ENCODE data around the gene ADAMTSL3.

GRCh38 chr15:83978588-83978987 lies 324.7 kb downstream of the ADAMTSL3 start:
- TF ChIP-seq, protein P1, sequence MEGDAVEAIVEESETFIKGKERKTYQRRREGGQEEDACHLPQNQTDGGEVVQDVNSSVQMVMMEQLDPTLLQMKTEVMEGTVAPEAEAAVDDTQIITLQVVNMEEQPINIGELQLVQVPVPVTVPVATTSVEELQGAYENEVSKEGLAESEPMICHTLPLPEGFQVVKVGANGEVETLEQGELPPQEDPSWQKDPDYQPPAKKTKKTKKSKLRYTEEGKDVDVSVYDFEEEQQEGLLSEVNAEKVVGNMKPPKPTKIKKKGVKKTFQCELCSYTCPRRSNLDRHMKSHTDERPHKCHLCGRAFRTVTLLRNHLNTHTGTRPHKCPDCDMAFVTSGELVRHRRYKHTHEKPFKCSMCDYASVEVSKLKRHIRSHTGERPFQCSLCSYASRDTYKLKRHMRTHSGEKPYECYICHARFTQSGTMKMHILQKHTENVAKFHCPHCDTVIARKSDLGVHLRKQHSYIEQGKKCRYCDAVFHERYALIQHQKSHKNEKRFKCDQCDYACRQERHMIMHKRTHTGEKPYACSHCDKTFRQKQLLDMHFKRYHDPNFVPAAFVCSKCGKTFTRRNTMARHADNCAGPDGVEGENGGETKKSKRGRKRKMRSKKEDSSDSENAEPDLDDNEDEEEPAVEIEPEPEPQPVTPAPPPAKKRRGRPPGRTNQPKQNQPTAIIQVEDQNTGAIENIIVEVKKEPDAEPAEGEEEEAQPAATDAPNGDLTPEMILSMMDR (conservative IDR thresholded peaks at IDR 0.05; ENCODE audit: low read depth, low read length) = no peak
- TF ChIP-seq MXI1 (IDR thresholded peaks at IDR 0.05; ENCODE audit: borderline replicate concordance, low read depth, low read length) (no peak), BHLHE40 (IDR thresholded peaks at IDR 0.05; ENCODE audit: low read depth, low read length) (no peak), POLR2A (IDR thresholded peaks at IDR 0.05; ENCODE audit: low read depth, low read length) (no peak), SMC3 (IDR thresholded peaks at IDR 0.05; ENCODE audit: low read depth, low read length) (no peak), CHD1 (IDR thresholded peaks at IDR 0.05; ENCODE audit: low read depth, low read length) (no peak), RFX5 (IDR thresholded peaks at IDR 0.05; ENCODE audit: low read depth, low read length) (no peak), CEBPB (IDR thresholded peaks at IDR 0.05; ENCODE audit: low read depth, low read length) (no peak)
